B cell (primary cell): ENCODE data around the gene GABRR2. TPM values are rescaled to one million over a fixed set of nuclear protein-coding genes. Genes with fewer than 3 reads are reported as not detected.

Experiments
- ATAC-seq: fragments of 200-7000 bp; cut with Tn5 transposase; one replicate; pipeline ENCODE4 v1.10.0; 2021; ENCODE audit warnings: low read depth, mild to moderate bottlenecking, moderate number of reproducible peaks, moderate library complexity
- CTCF ChIA-PET: fragments of 350-600 bp; sonication (Branson Sonifier 250); formaldehyde crosslinking; loops from one replicate; lab custom pipeline; 2021; ENCODE audit warnings: antibody characterized with exemption, inconsistent platforms; lab: Charles Lee
- POLR2A ChIA-PET: fragments of 350-600 bp; sonication (Branson Sonifier 250); formaldehyde crosslinking; loops from one replicate; lab custom pipeline; 2021; ENCODE audit warnings: antibody characterized with exemption; lab: Charles Lee
- DNase-seq: peaks from one replicate; pipeline ENCODE4 v3.0.0; 2013
- H2AFZ ChIP-seq: 2 replicates; pipeline ENCODE4 v1.6.1; 2012; ENCODE audit warnings: mild to moderate bottlenecking, low read depth, low read length; ENCODE audit not compliant: insufficient read depth, poor library complexity, severe bottlenecking
- H3K27ac ChIP-seq, 2 donors: 1 replicate in 1 of 2; 2 replicates in 1 of 2; pipeline ENCODE4 v1.5.1; 2012 to 2013; ENCODE audit warnings: low read length in 2 of 2, mild to moderate bottlenecking in 2 of 2, moderate library complexity in 1 of 2
- H3K27me3 ChIP-seq, 4 experiments: fragments of 200-600 bp in 1 of 4; sonication (generic) in 1 of 4; replicated peaks in 1 of 4; 1 replicate in 2 of 4; 2 replicates in 2 of 4; pipeline versions ENCODE4 v1.6.1 to v1.7.0; 2013 to 2016; ENCODE audit warnings: low read length in 3 of 4, mild to moderate bottlenecking in 2 of 4, mixed read lengths in 1 of 4, moderate library complexity in 1 of 4; ENCODE audit not compliant: insufficient read depth in 4 of 4, control insufficient read depth in 3 of 4; ENCODE audit errors: control extremely low read depth in 1 of 4
- H3K36me3 ChIP-seq, 2 experiments: replicated peaks in 1 of 2; 1 replicate in 1 of 2; 2 replicates in 1 of 2; pipeline versions ENCODE4 v1.6.1 to v1.7.1; 2013; ENCODE audit warnings: low read length in 1 of 2; ENCODE audit not compliant: insufficient read depth in 2 of 2, control insufficient read depth in 1 of 2; ENCODE audit errors: control extremely low read depth in 1 of 2, extremely low read depth in 1 of 2
- H3K4me1 ChIP-seq, 2 donors: fragments of 200-600 bp in 1 of 2; sonication (generic) in 1 of 2; 1 replicate in 1 of 2; 2 replicates in 1 of 2; pipeline versions ENCODE4 v1.5.1 to v1.6.1; 2013 to 2017; ENCODE audit warnings: low read length in 2 of 2; ENCODE audit not compliant: control insufficient read depth in 2 of 2, insufficient read depth in 2 of 2
- H3K4me2 ChIP-seq: replicated peaks from 2 replicates; pipeline ENCODE3; 2012; ENCODE audit warnings: mild to moderate bottlenecking, low read depth, low read length; ENCODE audit not compliant: poor library complexity, severe bottlenecking
- H3K4me3 ChIP-seq, 5 experiments: fragments of 200-600 bp in 1 of 5; sonication (generic) in 1 of 5; 1 replicate in 3 of 5; 2 replicates in 2 of 5; pipeline versions ENCODE4 v1.5.1 to v1.7.0; 2011 to 2016; ENCODE audit warnings: low read length in 4 of 5, mild to moderate bottlenecking in 4 of 5, low read depth in 2 of 5, control low read depth in 1 of 5, moderate library complexity in 1 of 5; ENCODE audit not compliant: insufficient read depth in 1 of 5; ENCODE audit errors: control extremely low read depth in 1 of 5, extremely low read depth in 1 of 5
- H3K79me2 ChIP-seq: fragments of 200-600 bp; sonication (generic); one replicate; pipeline ENCODE4 v1.6.0; 2016; ENCODE audit warnings: low read length; ENCODE audit not compliant: control insufficient read depth, insufficient read depth
- H3K9ac ChIP-seq: fragments of 200-600 bp; sonication (generic); 2 replicates; pipeline ENCODE4 v1.6.1; 2017; ENCODE audit warnings: mild to moderate bottlenecking, low read length, moderate library complexity
- H3K9me3 ChIP-seq, 3 donors: one replicate each; pipeline versions ENCODE4 v1.6.1 to v1.7.1; 2013; ENCODE audit warnings: low read length in 2 of 3; ENCODE audit not compliant: control insufficient read depth in 2 of 3, insufficient read depth in 1 of 3; ENCODE audit errors: control extremely low read depth in 1 of 3
- H4K20me1 ChIP-seq: 2 replicates; pipeline ENCODE4 v1.6.0; 2012; ENCODE audit warnings: mild to moderate bottlenecking, low read length; ENCODE audit not compliant: insufficient read depth, control insufficient read depth, poor library complexity, severe bottlenecking
- H3K27ac Mint-ChIP-seq: one replicate; pipeline ENCODE4 v1.8.0; 2021; ENCODE audit warnings: mixed read lengths
- H3K27me3 Mint-ChIP-seq: one replicate; pipeline ENCODE4 v1.8.0; 2021; ENCODE audit warnings: mixed read lengths
- H3K4me1 Mint-ChIP-seq: one replicate; pipeline ENCODE4 v1.8.0; 2021; ENCODE audit warnings: mixed read lengths
- H3K4me3 Mint-ChIP-seq: one replicate; pipeline ENCODE4 v1.8.0; 2021; ENCODE audit warnings: mixed read lengths
- H3K9me3 Mint-ChIP-seq: one replicate; pipeline ENCODE4 v1.8.0; 2022; ENCODE audit warnings: mixed read lengths; ENCODE audit not compliant: insufficient read depth
- EZH2 ChIP-seq: IDR thresholded peaks from 2 replicates; pipeline ENCODE4 v1.6.1; 2012; ENCODE audit warnings: borderline replicate concordance, low read depth, mild to moderate bottlenecking, moderate library complexity, low read length; ENCODE audit not compliant: insufficient read depth, poor library complexity, severe bottlenecking
- WGBS: methylation state at CpG from one replicate; pipeline ENCODE4 v1.1.5; 2013; ENCODE audit warnings: missing lambda C conversion rate; ENCODE audit not compliant: insufficient coverage; 5-methylcytosine and 5-hydroxymethylcytosine counted together
- intact Hi-C: fragments of 100-400 bp; cut with micrococcal nuclease; formaldehyde crosslinking; loops from one replicate; pipeline ENCODE4 v1.10.0; 2022
- polyA plus RNA-seq: library from polyadenylated mRNA; depleted of rRNA; stranded (reverse); fragments of >200 nt; gene quantifications from 2 replicates; pipeline ENCODE4 v1.2.3, GENCODE V29; 2012
- total RNA-seq, 2 donors: library from RNA; stranded (reverse); fragments of 120-200 nt in 1 of 2; gene quantifications; 1 replicate in 1 of 2; 2 replicates in 1 of 2; pipeline versions ENCODE4 v1.2.3 to v1.2.4, GENCODE V29; 2013 to 2022
- TF ChIP-seq, protein P1 (sequence below): fragments of 200-600 bp; IDR thresholded peaks from one replicate; pipeline ENCODE4 v1.8.0; 2022; ENCODE audit warnings: antibody characterized with exemption, mild to moderate bottlenecking

GABRR2 gene
- total and polyA plus RNA-seq, 2 donors (not counting 1 experiment from before 2014, with no cell fraction given): 0.59 to 4.7 TPM

- TF ChIP-seq EZH2: no peak
- TF ChIP-seq, protein P1, sequence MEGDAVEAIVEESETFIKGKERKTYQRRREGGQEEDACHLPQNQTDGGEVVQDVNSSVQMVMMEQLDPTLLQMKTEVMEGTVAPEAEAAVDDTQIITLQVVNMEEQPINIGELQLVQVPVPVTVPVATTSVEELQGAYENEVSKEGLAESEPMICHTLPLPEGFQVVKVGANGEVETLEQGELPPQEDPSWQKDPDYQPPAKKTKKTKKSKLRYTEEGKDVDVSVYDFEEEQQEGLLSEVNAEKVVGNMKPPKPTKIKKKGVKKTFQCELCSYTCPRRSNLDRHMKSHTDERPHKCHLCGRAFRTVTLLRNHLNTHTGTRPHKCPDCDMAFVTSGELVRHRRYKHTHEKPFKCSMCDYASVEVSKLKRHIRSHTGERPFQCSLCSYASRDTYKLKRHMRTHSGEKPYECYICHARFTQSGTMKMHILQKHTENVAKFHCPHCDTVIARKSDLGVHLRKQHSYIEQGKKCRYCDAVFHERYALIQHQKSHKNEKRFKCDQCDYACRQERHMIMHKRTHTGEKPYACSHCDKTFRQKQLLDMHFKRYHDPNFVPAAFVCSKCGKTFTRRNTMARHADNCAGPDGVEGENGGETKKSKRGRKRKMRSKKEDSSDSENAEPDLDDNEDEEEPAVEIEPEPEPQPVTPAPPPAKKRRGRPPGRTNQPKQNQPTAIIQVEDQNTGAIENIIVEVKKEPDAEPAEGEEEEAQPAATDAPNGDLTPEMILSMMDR: no peak
- no peak overlapping the region for H3K27ac ChIP-seq
- POLR2A ChIA-PET: no interaction called here
- DNase-seq: no peak
- Mint-ChIP-seq H3K4me1 (peaks cover 23% of the 10 kb centered on the region), H3K27me3 (no peaks in the 10 kb centered on the region), H3K9me3 (no peaks in the 10 kb centered on the region), H3K4me3 (no peak overlapping the region), H3K27ac (peak overlapping the region; percentile 11)
- WGBS: no CpG with 5 or more reads among the region's 3 CpGs
- ATAC-seq: no peak
- intact Hi-C loops: no loop called here
- peaks cover 23 to 34% of the 10 kb centered on the region in 2 experiments for H3K36me3 ChIP-seq
- H3K27me3 ChIP-seq: no peaks in the 10 kb centered on the region
- no peak overlapping the region for H2AFZ ChIP-seq
- no peak overlapping the region for H3K4me2 ChIP-seq
- no peak overlapping the region for H3K4me3 ChIP-seq
- H3K79me2 ChIP-seq: no peaks in the 10 kb centered on the region
- H3K9ac ChIP-seq: no peak overlapping the region
- H4K20me1 ChIP-seq: peaks cover under 1% of the 10 kb centered on the region
- H3K9me3 ChIP-seq: no peaks in the 10 kb centered on the region
- H3K4me1 ChIP-seq: peaks cover 2 to 9% of the 10 kb centered on the region in 2 donors
- CTCF ChIA-PET: interaction anchor here (0.5 to 0.7 kb wide), 2 partner anchors 32 to 48 kb away, joined by 3 read pairs; no protein-coding TSS in a partner anchor
Measured at GRCh38 chr6:89324304-89324703, 9.2 kb upstream of the GABRR2 start.

- TF ChIP-seq EZH2: no peak
- TF ChIP-seq, protein P1: no peak
- H4K20me1 ChIP-seq: peaks cover 8% of the 10 kb centered on the region
- DNase-seq: no peak
- no peaks in the 10 kb centered on the region for H3K27me3 Mint-ChIP-seq
- 86% methylated on average over 2 of the region's 3 CpGs for WGBS
- no peak overlapping the region for H3K4me2 ChIP-seq
- H3K9ac ChIP-seq: no peak overlapping the region
- no peak overlapping the region for H3K4me3 ChIP-seq
- H3K27me3 ChIP-seq: no peaks in the 10 kb centered on the region
- peaks cover 27% of the 10 kb centered on the region for H3K4me1 Mint-ChIP-seq
- H3K9me3 Mint-ChIP-seq: no peaks in the 10 kb centered on the region
- H3K4me3 Mint-ChIP-seq: no peak overlapping the region
- no peak overlapping the region for H3K27ac ChIP-seq
- peaks cover 5 to 11% of the 10 kb centered on the region in 2 donors for H3K4me1 ChIP-seq
- H3K36me3 ChIP-seq: peaks cover 18 to 30% of the 10 kb centered on the region in 2 experiments
- no peak overlapping the region for H2AFZ ChIP-seq
- no peak overlapping the region for H3K27ac Mint-ChIP-seq
- intact Hi-C loops: no loop called here
- ATAC-seq: no peak
- no peaks in the 10 kb centered on the region for H3K9me3 ChIP-seq
- H3K79me2 ChIP-seq: no peaks in the 10 kb centered on the region
- POLR2A ChIA-PET: no interaction called here
- CTCF ChIA-PET: no interaction called here
Measured at GRCh38 chr6:89323511-89323971, 8.4 kb upstream of the GABRR2 start.
